ENCODE measurements around the gene MMRN2.
"Not testable (repeated sequence)": the region's sequence is repeated elsewhere in the genome, so short reads cannot be mapped to it uniquely, and the experiment has no call there.

The MMRN2 gene

GRCh38 chr10:86957471-86958115, at the start of gene MMRN2:
Gene MMRN2, minus strand, starts transcription at chr10:86957615. Its CDS starts 74 bp downstream, at chr10:86957541.
- Histone ChIP-seq H3K9me3 (ENCODE audit: low read length) (no peaks in the 10 kb centered on the region), H3K36me3 (ENCODE audit: insufficient read depth, low read length) (no peaks in the 10 kb centered on the region), H3K27me3 (ENCODE audit: insufficient read depth, low read length) (no peaks in the 10 kb centered on the region), H2AFZ (ENCODE audit: low read depth, low read length) (no peak within 1 kb of the TSS), H3K4me1 (ENCODE audit: insufficient read depth, low read length) (peaks cover 32% of the 10 kb centered on the region), H3K4me3 (ENCODE audit: low read length) (no peak within 1 kb of the TSS)

- not testable (repeated sequence) for H3K4me3 ChIP-seq (ENCODE audit: low read length); H3K4me1 ChIP-seq (ENCODE audit: insufficient read depth, low read length); H2AFZ ChIP-seq (ENCODE audit: low read depth, low read length); H3K36me3 ChIP-seq (ENCODE audit: insufficient read depth, low read length); H3K9me3 ChIP-seq (ENCODE audit: low read length); H3K27me3 ChIP-seq (ENCODE audit: insufficient read depth, low read length)
Measured at GRCh38 chr10:87007124-87007523, 49.7 kb upstream of the MMRN2 start.

GRCh38 chr10:87000491-87000890, 43.1 kb upstream of the MMRN2 start:
- no peaks in the 10 kb centered on the region for H3K4me1 ChIP-seq (ENCODE audit: insufficient read depth, low read length)
- no peak overlapping the region for H3K4me3 ChIP-seq (ENCODE audit: low read length)
- H3K36me3 ChIP-seq (ENCODE audit: insufficient read depth, low read length): no peaks in the 10 kb centered on the region
- H3K9me3 ChIP-seq (ENCODE audit: low read length): no peaks in the 10 kb centered on the region
- no peaks in the 10 kb centered on the region for H3K27me3 ChIP-seq (ENCODE audit: insufficient read depth, low read length)
- no peak overlapping the region for H2AFZ ChIP-seq (ENCODE audit: low read depth, low read length)

DNA sequence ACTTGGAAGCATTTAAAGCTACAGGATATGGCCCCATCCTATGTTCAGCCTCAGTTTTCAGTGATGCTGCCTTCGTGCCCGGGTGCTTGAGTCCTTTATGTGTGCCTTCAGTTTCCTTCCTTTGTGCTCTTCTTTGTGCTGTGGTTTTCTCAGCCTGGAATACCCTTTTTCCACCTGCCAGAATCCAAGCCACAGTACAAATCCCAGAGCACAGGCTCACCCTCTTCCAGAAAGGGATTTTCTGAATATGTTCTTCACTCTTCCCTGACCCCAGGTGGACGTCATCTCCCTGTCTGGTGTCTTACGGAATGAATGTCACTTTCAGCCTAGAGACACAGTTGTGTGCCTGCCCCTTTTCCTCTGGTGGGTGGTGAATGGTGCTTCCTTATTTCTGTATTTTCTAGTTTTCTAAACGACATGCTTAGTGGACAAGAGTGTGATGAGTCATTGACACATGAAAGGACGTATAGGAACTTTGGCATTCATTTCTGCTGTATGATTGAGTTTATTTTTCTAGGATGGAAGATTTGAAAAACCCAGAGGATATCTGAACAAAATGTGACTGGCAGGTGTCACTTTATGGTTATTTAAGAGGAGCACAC, 42.5 kb upstream of the MMRN2 start:
- not testable (repeated sequence) for H3K36me3 ChIP-seq (ENCODE audit: insufficient read depth, low read length); H3K27me3 ChIP-seq (ENCODE audit: insufficient read depth, low read length); H2AFZ ChIP-seq (ENCODE audit: low read depth, low read length); H3K9me3 ChIP-seq (ENCODE audit: low read length); H3K4me3 ChIP-seq (ENCODE audit: low read length); H3K4me1 ChIP-seq (ENCODE audit: insufficient read depth, low read length)

DNA sequence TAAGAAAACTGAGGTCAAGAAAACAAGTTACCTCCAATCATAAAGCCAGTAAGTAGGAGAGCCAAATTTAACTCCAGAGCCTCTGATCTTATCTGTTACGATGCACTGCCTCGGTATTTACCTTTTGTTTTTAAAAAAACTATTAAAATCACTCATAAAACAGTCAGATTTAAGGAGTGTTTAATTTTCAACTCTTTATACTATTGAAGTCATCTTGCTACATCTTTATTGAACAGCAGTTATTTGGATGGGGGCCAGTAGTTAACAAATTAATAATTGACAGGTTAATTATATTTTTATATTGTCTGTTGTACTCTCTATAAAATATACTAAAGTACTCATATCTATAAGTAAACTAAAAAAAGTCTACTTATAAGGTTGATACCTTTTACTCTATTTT, 35.5 kb upstream of the MMRN2 start:
- H2AFZ ChIP-seq (ENCODE audit: low read depth, low read length): no peak overlapping the region
- peaks cover 3% of the 10 kb centered on the region for H3K9me3 ChIP-seq (ENCODE audit: low read length)
- H3K27me3 ChIP-seq (ENCODE audit: insufficient read depth, low read length): no peaks in the 10 kb centered on the region
- H3K4me3 ChIP-seq (ENCODE audit: low read length): no peak overlapping the region
- no peaks in the 10 kb centered on the region for H3K36me3 ChIP-seq (ENCODE audit: insufficient read depth, low read length)
- no peaks in the 10 kb centered on the region for H3K4me1 ChIP-seq (ENCODE audit: insufficient read depth, low read length)

GRCh38 chr10:86992456-86992855, 35.0 kb upstream of the MMRN2 start:
- Histone ChIP-seq H3K27me3 (ENCODE audit: insufficient read depth, low read length) (no peaks in the 10 kb centered on the region), H3K36me3 (ENCODE audit: insufficient read depth, low read length) (no peaks in the 10 kb centered on the region), H2AFZ (ENCODE audit: low read depth, low read length) (no peak overlapping the region), H3K4me3 (ENCODE audit: low read length) (no peak overlapping the region), H3K4me1 (ENCODE audit: insufficient read depth, low read length) (no peaks in the 10 kb centered on the region), H3K9me3 (ENCODE audit: low read length) (peaks cover 3% of the 10 kb centered on the region)

- H3K4me3 ChIP-seq (ENCODE audit: low read length); H3K4me1 ChIP-seq (ENCODE audit: insufficient read depth, low read length); H3K36me3 ChIP-seq (ENCODE audit: insufficient read depth, low read length); H3K27me3 ChIP-seq (ENCODE audit: insufficient read depth, low read length); H3K9me3 ChIP-seq (ENCODE audit: low read length); H2AFZ ChIP-seq (ENCODE audit: low read depth, low read length): not testable (repeated sequence)
Measured at GRCh38 chr10:86991362-86991761, 33.9 kb upstream of the MMRN2 start.

DNA sequence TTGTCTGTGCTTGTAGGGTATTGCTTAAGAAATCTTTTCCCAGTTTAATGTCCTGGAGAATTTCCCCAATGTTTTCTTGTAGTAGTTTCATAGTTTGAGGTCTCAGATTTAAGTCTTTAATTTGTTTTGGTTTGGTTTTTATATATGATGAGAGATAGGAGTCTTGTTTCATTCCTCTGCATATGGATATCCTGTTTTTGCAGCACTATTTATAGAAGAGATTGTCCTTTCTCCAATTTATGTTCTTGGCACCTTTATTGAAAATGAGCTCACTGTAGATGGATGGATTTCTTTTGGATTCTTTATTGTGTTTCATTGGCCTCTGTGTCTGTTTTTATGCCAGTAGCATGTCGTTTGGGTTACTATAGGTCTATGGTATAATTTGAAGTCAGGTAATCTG, 31.1 kb upstream of the MMRN2 start:
- H3K4me1 ChIP-seq (ENCODE audit: insufficient read depth, low read length): no peaks in the 10 kb centered on the region
- no peaks in the 10 kb centered on the region for H3K36me3 ChIP-seq (ENCODE audit: insufficient read depth, low read length)
- H3K9me3 ChIP-seq (ENCODE audit: low read length): peaks cover 3% of the 10 kb centered on the region
- H3K27me3 ChIP-seq (ENCODE audit: insufficient read depth, low read length): no peaks in the 10 kb centered on the region
- H3K4me3 ChIP-seq (ENCODE audit: low read length): no peak overlapping the region
- no peak overlapping the region for H2AFZ ChIP-seq (ENCODE audit: low read depth, low read length)

- H3K4me1 ChIP-seq (ENCODE audit: insufficient read depth, low read length); H2AFZ ChIP-seq (ENCODE audit: low read depth, low read length); H3K4me3 ChIP-seq (ENCODE audit: low read length); H3K36me3 ChIP-seq (ENCODE audit: insufficient read depth, low read length); H3K9me3 ChIP-seq (ENCODE audit: low read length); H3K27me3 ChIP-seq (ENCODE audit: insufficient read depth, low read length): not testable (repeated sequence)
Measured at GRCh38 chr10:86984498-86984897, 27.1 kb upstream of the MMRN2 start.

DNA sequence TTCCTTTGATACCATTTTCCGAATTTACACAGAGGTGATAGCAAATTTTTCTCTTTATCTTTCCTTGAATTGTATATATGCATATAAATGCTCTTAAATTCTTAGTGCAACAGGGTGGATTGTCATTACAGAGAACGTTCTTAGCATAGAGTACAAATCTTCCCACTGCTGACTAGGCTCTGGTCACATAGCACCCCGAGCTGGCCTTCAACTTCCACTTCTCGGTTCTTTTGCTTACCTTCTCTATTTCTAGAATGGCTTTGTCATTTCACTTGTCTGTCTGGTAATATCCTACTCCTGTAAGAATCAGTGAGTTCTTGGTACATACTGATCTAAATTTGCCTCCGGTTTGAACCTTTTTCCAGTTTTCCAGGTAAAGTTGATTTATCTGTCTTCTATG, 24.3 kb upstream of the MMRN2 start:
- Histone ChIP-seq H3K27me3 (ENCODE audit: insufficient read depth, low read length) (no peaks in the 10 kb centered on the region), H2AFZ (ENCODE audit: low read depth, low read length) (no peak overlapping the region), H3K36me3 (ENCODE audit: insufficient read depth, low read length) (no peaks in the 10 kb centered on the region), H3K4me3 (ENCODE audit: low read length) (no peak overlapping the region), H3K4me1 (ENCODE audit: insufficient read depth, low read length) (no peaks in the 10 kb centered on the region), H3K9me3 (ENCODE audit: low read length) (no peaks in the 10 kb centered on the region)

DNA sequence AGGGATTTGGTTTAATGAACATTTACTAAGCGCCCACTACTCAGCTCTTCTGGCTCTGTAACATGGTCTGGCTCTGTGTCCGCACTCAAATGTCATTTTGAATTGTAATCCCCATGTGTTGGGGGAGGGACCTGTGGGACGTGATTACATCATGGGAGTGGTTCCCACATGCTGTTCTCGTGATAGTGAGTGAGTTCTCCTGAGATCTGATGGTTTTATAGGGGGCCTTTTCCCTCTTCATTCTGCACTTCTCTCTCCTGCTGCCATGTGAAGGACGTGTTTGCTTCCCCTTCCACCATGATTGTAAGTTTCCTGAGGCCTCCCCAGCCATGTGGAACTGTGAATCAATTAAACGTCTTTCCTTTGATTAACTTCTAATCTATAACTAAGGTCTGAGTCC, 23.6 kb upstream of the MMRN2 start:
- H2AFZ ChIP-seq (ENCODE audit: low read depth, low read length); H3K4me1 ChIP-seq (ENCODE audit: insufficient read depth, low read length); H3K4me3 ChIP-seq (ENCODE audit: low read length); H3K27me3 ChIP-seq (ENCODE audit: insufficient read depth, low read length); H3K9me3 ChIP-seq (ENCODE audit: low read length); H3K36me3 ChIP-seq (ENCODE audit: insufficient read depth, low read length): not testable (repeated sequence)

- H3K27me3 ChIP-seq (ENCODE audit: insufficient read depth, low read length): no peaks in the 10 kb centered on the region
- H3K4me1 ChIP-seq (ENCODE audit: insufficient read depth, low read length): no peaks in the 10 kb centered on the region
- H3K4me3 ChIP-seq (ENCODE audit: low read length): no peak overlapping the region
- no peak overlapping the region for H2AFZ ChIP-seq (ENCODE audit: low read depth, low read length)
- no peaks in the 10 kb centered on the region for H3K9me3 ChIP-seq (ENCODE audit: low read length)
- no peaks in the 10 kb centered on the region for H3K36me3 ChIP-seq (ENCODE audit: insufficient read depth, low read length)
Measured at GRCh38 chr10:86979977-86980448, 22.6 kb upstream of the MMRN2 start.

DNA sequence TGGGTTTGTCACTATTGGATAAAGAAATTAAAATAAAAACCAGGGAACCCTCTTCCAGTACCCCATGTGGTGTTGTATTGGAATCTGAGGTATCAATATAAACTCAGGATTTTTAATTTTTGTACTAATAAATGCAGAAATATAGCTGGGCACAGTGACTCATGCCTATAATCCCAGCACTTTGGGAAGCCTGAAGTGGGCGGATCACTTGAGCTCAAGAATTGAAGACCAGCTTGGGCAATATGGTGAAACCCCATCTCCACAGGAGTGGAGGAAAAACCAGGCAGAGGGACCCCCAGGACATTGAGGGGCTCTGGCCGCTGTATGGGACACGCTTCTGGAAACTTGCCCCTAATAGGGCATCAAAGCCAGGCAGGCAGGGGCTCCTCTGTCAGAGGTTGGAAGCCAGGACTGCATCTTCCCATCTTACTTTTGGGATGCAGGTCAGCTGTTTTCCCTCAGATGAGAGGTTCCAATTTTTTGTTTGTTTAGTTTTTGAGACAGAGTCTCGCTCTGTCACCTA, 21.9 kb upstream of the MMRN2 start:
- Histone ChIP-seq H3K36me3 (ENCODE audit: insufficient read depth, low read length) (no peaks in the 10 kb centered on the region), H2AFZ (ENCODE audit: low read depth, low read length) (no peak overlapping the region), H3K9me3 (ENCODE audit: low read length) (no peaks in the 10 kb centered on the region), H3K4me1 (ENCODE audit: insufficient read depth, low read length) (no peaks in the 10 kb centered on the region), H3K27me3 (ENCODE audit: insufficient read depth, low read length) (no peaks in the 10 kb centered on the region), H3K4me3 (ENCODE audit: low read length) (no peak overlapping the region)

GRCh38 chr10:86978457-86978856, 21.0 kb upstream of the MMRN2 start:
- not testable (repeated sequence) for H3K4me1 ChIP-seq (ENCODE audit: insufficient read depth, low read length); H2AFZ ChIP-seq (ENCODE audit: low read depth, low read length); H3K9me3 ChIP-seq (ENCODE audit: low read length); H3K27me3 ChIP-seq (ENCODE audit: insufficient read depth, low read length); H3K4me3 ChIP-seq (ENCODE audit: low read length); H3K36me3 ChIP-seq (ENCODE audit: insufficient read depth, low read length)

Measured in neuron (in vitro differentiated cells).